Upper lobe of left lung (tissue), 6 donors: ENCODE results near the gene PTDSS2. TPM values are rescaled to one million over a fixed set of nuclear protein-coding genes. Genes with fewer than 3 reads are reported as not detected.

ENCODE experiments used
- ATAC-seq, 2 donors: fragments of 200-7000 bp; cut with Tn5 transposase; one replicate each; pipeline ENCODE4 v1.9.1; 2022; ENCODE audit warnings: mild to moderate bottlenecking in 2 of 2, moderate library complexity in 2 of 2; ENCODE audit not compliant: low FRiP score in 2 of 2
- DNase-seq, 2 donors: peaks; one replicate each; pipeline ENCODE4 v3.0.0-alpha.2; 2019 to 2020
- H3K27ac ChIP-seq, 4 donors: fragments of 200-600 bp; sonication (generic); one replicate each; pipeline ENCODE4 v1.5.1; 2016 to 2019
- H3K27me3 ChIP-seq, 4 donors: fragments of 200-600 bp; sonication (generic); one replicate each; pipeline ENCODE4 v1.5.1; 2017 to 2019
- H3K36me3 ChIP-seq, 4 donors: fragments of 200-600 bp; sonication (generic); one replicate each; pipeline ENCODE4 v1.5.1; 2016 to 2019
- H3K4me1 ChIP-seq, 4 donors: fragments of 200-600 bp; sonication (generic); one replicate each; pipeline ENCODE4 v1.5.1; 2018 to 2019
- H3K4me3 ChIP-seq, 4 donors: fragments of 200-600 bp; sonication (generic); one replicate each; pipeline ENCODE4 v1.5.1; 2017 to 2019; ENCODE audit warnings: mild to moderate bottlenecking in 2 of 4, moderate library complexity in 1 of 4
- H3K9me3 ChIP-seq, 4 donors: fragments of 200-600 bp; sonication (generic); one replicate each; pipeline ENCODE4 v1.5.1; 2018 to 2019
- EP300 ChIP-seq, 4 donors: sonication (generic); formaldehyde crosslinking; IDR thresholded peaks; one replicate each; pipeline ENCODE4 v1.5.1; 2017; ENCODE audit warnings: antibody characterized with exemption in 4 of 4, control low read depth in 2 of 4
- POLR2A ChIP-seq, 4 donors: fragments of 450-650 bp; IDR thresholded peaks; one replicate each; pipeline ENCODE4 v1.5.1; 2016 to 2017; ENCODE audit warnings: antibody characterized with exemption in 4 of 4, mild to moderate bottlenecking in 2 of 4
- POLR2AphosphoS5 ChIP-seq, 2 donors: sonication (generic); formaldehyde crosslinking; IDR thresholded peaks; one replicate each; pipeline ENCODE4 v1.5.1; 2017; ENCODE audit warnings: antibody characterized with exemption in 2 of 2
- WGBS, 2 donors: methylation state at CpG; one replicate each; pipeline ENCODE4 v1.1.5; 2017 to 2018; 5-methylcytosine and 5-hydroxymethylcytosine counted together
- total RNA-seq, 6 donors: library from RNA; depleted of rRNA in 4 of 6; stranded (reverse); fragments of >200 nt in 4 of 6; gene quantifications; one replicate each; pipeline versions ENCODE4 v1.1.0 to v1.2.1, GENCODE V29; 2016 to 2021
- TF ChIP-seq, protein P1 (sequence below), 6 experiments: fragments of 450-650 bp in 4 of 6; fragments of 200-600 bp in 2 of 6; sonication (generic) in 2 of 6; IDR thresholded peaks; one replicate each; pipeline ENCODE4 v1.5.1; 2016 to 2019; ENCODE audit warnings: antibody characterized with exemption in 6 of 6
- donor health status: DM: no; HTN: no; CAD: no; lungs with moderate emphysema.
- donor health status: DM: no; HTN: yes; CAD: no; lungs with severe emphysema.

Gene PTDSS2
- total RNA-seq, 6 donors from 2014 or later: 29.6 to 188 (median 45.1) TPM

DNA sequence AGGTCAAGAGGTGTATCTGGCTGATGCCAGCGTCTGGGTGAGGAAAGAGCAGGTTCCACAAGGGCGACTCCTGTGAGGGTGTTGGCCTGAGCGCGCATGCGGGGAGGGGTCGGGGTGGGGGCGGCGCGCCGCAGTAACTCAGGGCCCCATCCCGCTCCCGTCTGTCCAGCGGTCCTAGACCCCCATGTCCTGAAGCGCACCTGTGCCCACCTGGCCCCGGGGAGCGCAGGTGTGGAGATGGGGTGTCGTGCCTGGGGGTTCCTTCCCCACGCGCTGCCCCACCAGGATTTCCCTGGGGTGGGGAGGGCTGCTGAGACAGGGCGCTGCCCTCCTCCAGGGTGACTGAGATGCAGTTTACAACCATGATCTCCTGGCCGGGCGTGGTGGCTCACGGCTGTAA, 36.1 kb downstream of the PTDSS2 start:
- ATAC-seq (no peak), DNase-seq (peak in 1 of 2 donors; percentile 62)
- Histone ChIP-seq H3K27me3 (no peaks in the 10 kb centered on the region), H3K4me3 (no peak overlapping the region), H3K4me1 (no peaks in the 10 kb centered on the region), H3K9me3 (no peaks in the 10 kb centered on the region), H3K27ac (no peak overlapping the region), H3K36me3 (peaks cover 0 to 23% (median 9%) of the 10 kb centered on the region in 4 donors)
- TF ChIP-seq EP300 (IDR thresholded peaks at IDR 0.05) (no peak), POLR2A (IDR thresholded peaks at IDR 0.05) (no peak), POLR2AphosphoS5 (IDR thresholded peaks at IDR 0.05) (no peak)
- TF ChIP-seq, protein P1, sequence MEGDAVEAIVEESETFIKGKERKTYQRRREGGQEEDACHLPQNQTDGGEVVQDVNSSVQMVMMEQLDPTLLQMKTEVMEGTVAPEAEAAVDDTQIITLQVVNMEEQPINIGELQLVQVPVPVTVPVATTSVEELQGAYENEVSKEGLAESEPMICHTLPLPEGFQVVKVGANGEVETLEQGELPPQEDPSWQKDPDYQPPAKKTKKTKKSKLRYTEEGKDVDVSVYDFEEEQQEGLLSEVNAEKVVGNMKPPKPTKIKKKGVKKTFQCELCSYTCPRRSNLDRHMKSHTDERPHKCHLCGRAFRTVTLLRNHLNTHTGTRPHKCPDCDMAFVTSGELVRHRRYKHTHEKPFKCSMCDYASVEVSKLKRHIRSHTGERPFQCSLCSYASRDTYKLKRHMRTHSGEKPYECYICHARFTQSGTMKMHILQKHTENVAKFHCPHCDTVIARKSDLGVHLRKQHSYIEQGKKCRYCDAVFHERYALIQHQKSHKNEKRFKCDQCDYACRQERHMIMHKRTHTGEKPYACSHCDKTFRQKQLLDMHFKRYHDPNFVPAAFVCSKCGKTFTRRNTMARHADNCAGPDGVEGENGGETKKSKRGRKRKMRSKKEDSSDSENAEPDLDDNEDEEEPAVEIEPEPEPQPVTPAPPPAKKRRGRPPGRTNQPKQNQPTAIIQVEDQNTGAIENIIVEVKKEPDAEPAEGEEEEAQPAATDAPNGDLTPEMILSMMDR (IDR thresholded peaks at IDR 0.05): no peak
- 95 to 97% methylated on average over 12 to 19 of the region's 23 CpGs for WGBS, 2 donors

DNA sequence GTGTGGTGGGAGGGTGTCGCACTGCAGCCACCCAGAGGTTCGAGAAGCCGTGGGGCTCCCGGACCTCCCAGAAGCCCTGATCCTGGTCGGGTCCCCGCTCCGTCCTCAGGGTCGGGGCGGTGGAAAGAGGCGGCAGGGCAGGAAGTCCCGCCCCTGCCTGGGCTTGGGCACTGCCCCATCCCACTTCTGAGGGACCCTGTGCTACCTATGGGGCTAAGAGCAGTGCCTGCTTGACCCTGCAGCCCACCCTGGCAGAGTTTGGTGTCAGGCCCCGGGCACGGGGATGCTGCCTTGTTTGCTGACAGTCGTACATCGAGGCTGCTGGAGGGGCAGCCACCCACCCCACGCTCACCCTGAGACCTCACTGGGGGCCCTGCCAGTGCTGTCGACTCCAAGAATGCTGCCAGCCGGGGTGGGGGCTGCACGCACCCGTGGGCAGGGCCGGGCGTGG, 37.5 kb downstream of the PTDSS2 start:
- TF ChIP-seq POLR2A (IDR thresholded peaks at IDR 0.05) (no peak), EP300 (IDR thresholded peaks at IDR 0.05) (no peak), POLR2AphosphoS5 (IDR thresholded peaks at IDR 0.05) (no peak)
- TF ChIP-seq, protein P1 (IDR thresholded peaks at IDR 0.05): no peak
- Histone ChIP-seq H3K27ac (no peak overlapping the region), H3K4me1 (no peaks in the 10 kb centered on the region), H3K4me3 (no peak overlapping the region), H3K36me3 (peaks cover 0 to 28% (median 11%) of the 10 kb centered on the region in 4 donors), H3K27me3 (no peaks in the 10 kb centered on the region), H3K9me3 (no peaks in the 10 kb centered on the region)
- no peak for ATAC-seq
- WGBS, 2 donors: 87 to 96% methylated on average over 11 to 14 of the region's 22 CpGs
- DNase-seq: peak in 1 of 2 donors; percentile 69

DNA sequence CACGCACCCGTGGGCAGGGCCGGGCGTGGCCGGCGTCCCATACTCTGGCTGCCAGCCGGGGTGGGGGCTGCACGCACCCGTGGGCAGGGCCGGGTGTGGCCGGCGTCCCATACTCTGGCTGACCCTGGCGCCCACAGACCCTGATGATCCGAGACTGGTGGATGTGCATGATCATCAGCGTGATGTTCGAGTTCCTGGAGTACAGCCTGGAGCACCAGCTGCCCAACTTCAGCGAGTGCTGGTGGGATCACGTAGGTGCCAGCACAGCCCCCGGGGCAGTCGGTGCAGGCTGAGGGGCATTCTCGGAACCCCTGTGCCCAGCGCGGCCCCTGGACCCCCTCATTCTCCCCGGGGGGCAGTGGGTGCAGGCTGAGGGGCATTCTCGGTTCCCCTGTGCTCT, 38.0 kb downstream of the PTDSS2 start:
- ATAC-seq: no peak
- WGBS, 2 donors: 92% methylated on average over 25 of the region's 25 CpGs; no CpG with 5 or more reads in 1 of the 2 donors
- Histone ChIP-seq H3K27me3 (no peaks in the 10 kb centered on the region), H3K9me3 (no peaks in the 10 kb centered on the region), H3K4me1 (no peaks in the 10 kb centered on the region), H3K27ac (no peak overlapping the region), H3K4me3 (no peak overlapping the region), H3K36me3 (peaks cover 0 to 33% (median 13%) of the 10 kb centered on the region in 4 donors)
- TF ChIP-seq POLR2A (IDR thresholded peaks at IDR 0.05) (no peak), EP300 (IDR thresholded peaks at IDR 0.05) (no peak), POLR2AphosphoS5 (IDR thresholded peaks at IDR 0.05) (no peak)
- TF ChIP-seq, protein P1 (IDR thresholded peaks at IDR 0.05): no peak
- no peak for DNase-seq

DNA sequence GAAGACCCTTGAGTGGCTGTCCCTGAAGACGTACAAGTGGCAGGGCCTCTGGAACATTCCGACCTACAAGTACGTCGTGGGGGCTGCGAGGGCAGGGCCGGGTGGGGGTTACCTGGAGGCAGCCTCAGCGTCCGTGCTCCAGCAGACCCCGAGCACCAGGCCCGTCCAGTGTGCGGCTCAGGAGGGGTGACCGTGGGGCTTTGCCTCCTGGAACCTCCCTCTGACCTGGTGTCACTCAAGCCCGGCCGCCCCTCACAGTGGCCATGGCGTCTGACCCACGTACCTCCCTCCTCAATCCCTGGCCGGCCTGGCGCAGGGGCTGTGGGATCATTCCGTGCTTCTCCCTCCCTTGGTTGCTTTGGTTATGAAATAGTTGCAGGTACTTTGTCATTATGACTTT, 38.5 kb downstream of the PTDSS2 start:
- H3K27me3 ChIP-seq: no peaks in the 10 kb centered on the region
- H3K4me1 ChIP-seq: no peaks in the 10 kb centered on the region
- H3K4me3 ChIP-seq: no peak overlapping the region
- no peak for ATAC-seq
- no peak overlapping the region for H3K27ac ChIP-seq
- peaks cover 0 to 38% (median 18%) of the 10 kb centered on the region in 4 donors for H3K36me3 ChIP-seq
- no peaks in the 10 kb centered on the region for H3K9me3 ChIP-seq
- TF ChIP-seq, protein P1 (IDR thresholded peaks at IDR 0.05): no peak
- no peak for TF ChIP-seq POLR2AphosphoS5 (IDR thresholded peaks at IDR 0.05)
- TF ChIP-seq EP300 (IDR thresholded peaks at IDR 0.05): no peak
- TF ChIP-seq POLR2A (IDR thresholded peaks at IDR 0.05): no peak
- peak in 1 of 2 donors; percentile 76 for DNase-seq
- WGBS, 2 donors: 95 to 100% methylated on average over 10 to 15 of the region's 19 CpGs

DNA sequence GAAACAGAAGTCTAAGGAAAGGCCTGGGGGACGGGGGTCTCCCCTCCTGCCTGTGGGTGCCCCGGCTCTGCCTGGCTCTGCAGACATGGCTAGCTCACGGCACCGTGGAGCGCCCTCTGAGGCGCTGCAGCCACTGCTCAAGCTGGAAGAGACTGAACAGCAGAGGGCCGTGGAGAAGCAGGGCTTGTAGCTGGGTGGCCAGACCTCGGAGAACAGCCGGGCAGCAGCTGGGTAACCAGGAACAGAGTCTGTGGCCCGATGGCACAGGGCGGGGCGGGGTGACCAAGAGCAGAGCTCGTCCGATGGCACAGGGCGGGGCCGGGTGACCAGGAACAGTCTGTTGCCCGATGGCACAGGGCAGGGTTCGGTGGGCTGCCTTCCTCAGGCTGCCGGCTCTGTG, 38.9 kb downstream of the PTDSS2 start:
- ATAC-seq (no peak), DNase-seq (peak in 1 of 2 donors; percentile 73)
- H3K9me3 ChIP-seq: no peaks in the 10 kb centered on the region
- H3K27me3 ChIP-seq: no peaks in the 10 kb centered on the region
- H3K4me1 ChIP-seq: no peaks in the 10 kb centered on the region
- no peak overlapping the region for H3K27ac ChIP-seq
- H3K36me3 ChIP-seq: peaks cover 0 to 42% (median 22%) of the 10 kb centered on the region in 4 donors
- H3K4me3 ChIP-seq: no peak overlapping the region
- WGBS, 2 donors: 93% methylated on average over 8 to 19 of the region's 19 CpGs
- TF ChIP-seq EP300 (IDR thresholded peaks at IDR 0.05): no peak
- TF ChIP-seq, protein P1 (IDR thresholded peaks at IDR 0.05): no peak
- no peak for TF ChIP-seq POLR2AphosphoS5 (IDR thresholded peaks at IDR 0.05)
- no peak for TF ChIP-seq POLR2A (IDR thresholded peaks at IDR 0.05)
